Medulla oblongata (tissue), 1 donor: Measurements from ENCODE around the gene MAD2L1BP.
A peak's percentile ranks its signal among the peaks of the same experiment; 100 is the strongest.

ENCODE experiments used
- DNase-seq: peaks from one replicate; pipeline ENCODE4 v3.0.0-alpha.2; 2015; ENCODE audit errors: extremely low spot score

The MAD2L1BP gene

GRCh38 chr6:43682724-43683429 is 47.2 kb downstream of the MAD2L1BP start:
- no peak for DNase-seq

GRCh38 chr6:43683708-43684455 is 48.2 kb downstream of the MAD2L1BP start:
- no peak for DNase-seq

- no peak for DNase-seq
Measured at GRCh38 chr6:43687079-43687436, 51.4 kb downstream of the MAD2L1BP start.

GRCh38 chr6:43687437-43688347 is 52.1 kb downstream of the MAD2L1BP start, which contains the start of gene MRPS18A:
MRPS18A (minus strand) TSS chr6:43687791; CDS start chr6:43687779, 12 bp downstream.
- DNase-seq = peak; percentile 83

GRCh38 chr6:43689421-43689820 is 53.8 kb downstream of the MAD2L1BP start:
- no peak for DNase-seq
